Stimulated activated CD4-positive, alpha-beta T cell treated with anti-CD3 and anti-CD28 coated beads, Interleukin-12 subunit alpha, Interleukin-12 subunit beta, amount 100 ng/mL, for 24 hours (primary cell): ENCODE data around the gene ACAP2.
A peak's percentile ranks its signal among the peaks of the same experiment; 100 is the strongest.

Experiments
- DNase-seq, 2 experiments: peaks; one replicate each; pipeline ENCODE4 v3.0.0-alpha.2; 2020; ENCODE audit warnings: low read depth in 2 of 2

The ACAP2 gene

DNA sequence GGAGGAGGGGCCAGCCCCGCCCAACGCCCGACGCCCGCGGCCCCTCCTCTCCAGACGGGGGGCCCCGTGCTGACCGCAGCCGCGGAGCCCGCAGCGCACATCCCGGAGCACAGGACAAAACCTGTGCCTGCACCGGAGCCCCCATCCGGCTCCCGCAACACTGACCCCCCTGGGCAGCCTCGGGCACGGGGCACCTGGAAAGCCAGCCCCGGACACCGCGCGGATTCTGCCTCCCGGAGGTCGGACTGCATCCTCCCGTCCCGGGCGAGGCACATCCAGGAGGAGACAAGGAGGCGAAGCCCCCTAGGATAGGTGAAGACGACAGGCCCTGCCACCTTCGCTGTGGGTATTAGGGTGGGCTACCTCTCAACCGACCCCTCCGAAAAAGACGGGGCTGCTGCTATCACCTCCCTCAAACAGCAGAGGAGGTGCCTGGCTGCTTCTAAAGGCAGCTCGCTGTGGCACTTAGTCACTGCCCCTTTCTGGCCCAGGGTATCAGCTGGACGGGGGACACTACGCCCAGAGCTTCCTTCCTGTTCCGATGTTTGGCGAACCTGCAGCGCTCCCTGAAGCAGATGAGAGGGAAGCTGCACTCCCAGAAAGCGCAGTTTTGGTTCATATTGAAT, 182.4 kb downstream of the ACAP2 start:
- DNase-seq, result no peak

DNA sequence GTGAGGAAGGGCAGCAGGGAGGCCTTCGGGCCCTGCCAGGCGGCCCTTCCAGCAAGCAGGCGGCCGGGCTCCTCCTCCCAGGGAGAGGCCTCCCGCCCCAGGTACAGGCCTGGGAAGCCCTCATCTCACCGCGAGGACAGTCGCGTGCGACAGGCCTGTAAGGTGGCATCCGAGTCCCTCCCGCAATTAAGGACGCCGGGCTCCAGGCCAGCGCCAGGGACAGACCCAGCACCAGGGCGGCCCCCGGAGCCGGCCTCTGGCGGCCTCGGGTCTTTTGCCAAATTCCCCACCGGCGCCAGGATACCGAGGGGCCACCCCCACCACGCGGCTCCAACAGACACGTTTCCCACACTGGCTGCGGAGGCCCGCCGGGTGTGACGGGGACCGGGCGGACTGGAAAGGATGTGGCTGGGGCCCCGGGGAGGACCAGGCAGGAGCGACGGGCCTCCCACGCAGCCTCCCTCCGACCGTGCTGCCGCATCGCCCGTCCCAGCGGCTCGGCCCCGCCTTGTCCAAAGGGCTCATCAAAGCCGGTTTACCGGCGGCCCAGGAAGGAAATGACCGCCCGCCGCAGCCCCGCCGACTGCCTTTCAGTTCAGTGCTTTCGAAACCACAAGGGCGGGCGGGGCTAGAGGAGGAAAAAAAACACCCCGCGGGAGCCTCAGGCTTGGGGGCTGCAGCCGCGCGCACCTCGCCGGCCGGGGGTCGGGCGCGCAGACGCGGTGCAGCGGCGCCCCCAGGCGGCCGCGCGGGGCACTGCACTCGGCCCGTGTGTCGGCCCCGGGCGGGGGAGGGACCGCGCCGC, 183.1 kb downstream of the ACAP2 start:
- DNase-seq, result peak; percentile 64 to 82

DNA sequence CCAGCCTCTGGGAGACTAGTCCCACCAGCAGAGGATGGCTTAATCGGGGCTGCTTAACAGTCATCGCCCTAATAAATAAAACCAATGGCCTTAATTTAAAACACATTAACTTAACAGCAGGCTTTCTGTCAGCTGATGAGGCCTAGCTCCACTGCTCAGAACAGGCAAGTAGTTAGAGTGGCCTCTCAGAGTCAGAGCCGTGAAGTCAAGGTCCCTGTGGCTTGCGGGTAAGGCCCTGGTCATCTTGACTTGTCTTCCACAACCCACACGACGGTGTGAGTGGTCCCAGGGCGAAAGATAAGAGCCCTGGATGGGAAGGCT, 183.7 kb downstream of the ACAP2 start:
- DNase-seq, result no peak

DNA sequence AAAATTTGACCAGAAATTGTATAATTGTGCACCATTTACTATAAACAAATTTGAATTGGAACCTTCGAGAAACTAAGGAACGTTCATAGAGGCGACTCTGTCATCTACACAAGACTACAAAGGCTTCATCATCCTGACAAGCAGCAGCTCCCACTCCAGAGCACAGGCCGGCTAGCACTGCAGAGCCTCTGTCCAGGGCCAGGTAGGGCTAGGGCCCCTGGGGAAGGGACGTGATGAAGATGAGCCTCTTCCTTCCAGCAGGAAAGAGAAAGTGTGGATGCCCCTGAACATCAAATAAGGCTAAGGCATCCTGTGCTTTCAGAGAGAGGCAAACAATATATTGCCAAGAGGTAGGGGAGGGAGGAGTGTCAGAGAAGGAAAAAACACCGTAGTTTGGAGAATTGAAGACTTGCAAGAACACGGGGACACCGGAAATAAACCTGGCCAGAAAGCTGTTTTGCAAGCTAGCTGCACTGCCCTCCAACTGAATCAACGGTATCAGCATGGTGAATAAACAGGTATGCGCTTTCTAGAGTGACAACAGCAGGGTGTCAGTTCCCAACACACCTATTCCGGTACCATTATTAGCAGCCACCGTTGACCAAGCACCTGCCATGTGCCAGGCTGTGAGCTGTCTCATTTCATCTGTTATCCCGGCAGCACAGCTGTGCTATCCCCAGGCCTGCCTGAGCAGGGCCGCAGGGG, 184.2 kb downstream of the ACAP2 start:
- DNase-seq, result no peak

DNA sequence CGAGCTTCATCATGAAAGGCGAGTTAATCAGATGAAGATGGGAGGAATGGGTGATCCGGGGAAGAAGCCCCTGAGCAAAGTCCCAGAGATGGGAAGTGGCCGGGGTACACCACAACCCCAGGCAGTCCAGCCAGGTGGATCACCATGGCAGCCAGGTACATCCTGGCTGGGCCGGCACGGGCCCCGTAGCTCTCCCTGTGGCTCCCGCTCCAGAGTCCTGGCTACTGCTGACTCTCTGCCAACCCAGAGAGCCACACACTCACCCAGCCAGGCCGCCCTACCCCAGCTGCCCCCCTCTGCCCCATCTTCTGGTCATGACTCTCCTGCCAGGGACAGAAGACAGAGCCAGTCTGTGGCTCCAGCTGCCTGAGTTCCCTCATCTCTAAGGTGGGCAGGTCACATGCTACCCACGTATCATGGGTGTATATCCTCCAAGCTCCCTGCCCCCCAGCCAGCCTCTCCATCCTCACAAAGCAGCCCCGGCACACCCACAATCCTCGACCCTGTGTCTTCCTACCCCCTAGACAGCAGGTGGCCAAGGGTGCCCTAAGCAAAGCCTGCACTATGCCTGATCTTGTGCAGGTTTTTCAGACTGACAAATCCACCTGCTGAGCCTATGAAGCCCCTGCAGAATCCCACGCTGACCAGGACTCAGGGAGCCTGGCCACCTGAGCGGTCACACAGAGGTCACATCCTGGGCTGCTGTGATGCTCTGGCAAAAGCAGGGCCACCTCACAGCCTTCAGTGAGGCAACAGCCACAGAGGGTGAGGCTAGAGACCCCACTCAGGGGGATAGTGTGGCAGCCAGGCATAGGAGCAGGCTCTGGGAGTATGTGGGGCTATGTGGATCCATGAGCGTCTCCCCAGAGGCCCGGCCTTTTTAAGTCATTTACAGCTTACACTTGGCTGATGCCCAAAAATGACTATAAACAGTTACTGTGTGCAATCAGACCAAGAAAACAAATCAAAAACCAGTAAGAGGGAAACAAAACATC, 185.1 kb downstream of the ACAP2 start:
- DNase-seq, result no peak

DNA sequence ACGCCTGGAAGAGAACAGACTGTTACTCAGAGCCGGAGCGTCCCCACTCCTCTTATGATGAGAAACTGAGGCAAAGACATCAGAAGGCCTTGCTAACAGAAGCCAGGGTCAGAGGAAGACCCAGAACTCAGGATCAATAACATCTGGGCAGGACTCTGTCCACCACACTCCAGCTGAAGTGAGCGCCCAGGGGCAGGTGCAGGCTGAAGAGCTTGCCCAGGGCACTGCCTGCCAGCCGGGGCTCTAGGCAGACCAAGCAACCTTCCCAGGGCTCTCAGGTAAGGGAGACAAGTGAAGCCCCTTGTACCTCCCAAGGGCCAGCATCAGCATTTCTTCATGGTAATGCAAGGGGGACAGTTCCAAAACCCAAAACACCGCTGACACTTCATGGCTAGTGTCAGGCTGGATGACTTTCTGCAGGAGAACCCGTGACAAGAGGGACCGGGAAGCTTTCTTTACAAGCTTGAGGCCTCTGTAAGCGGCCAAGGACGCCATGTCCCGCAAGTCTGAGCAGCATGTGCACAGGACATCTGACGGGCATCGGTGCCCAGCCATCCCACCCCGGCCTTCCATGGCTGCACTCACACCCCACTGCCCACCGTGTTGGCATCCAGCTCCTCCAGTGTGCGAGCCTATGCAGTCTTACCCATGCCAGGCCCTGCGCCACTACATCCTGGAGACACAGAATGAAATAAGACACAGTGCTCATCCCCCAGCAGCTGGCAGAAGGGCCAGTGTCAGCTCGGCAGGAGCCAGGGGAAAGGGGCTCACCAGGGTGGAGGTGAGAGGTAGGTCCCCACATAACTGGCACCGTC, 186.0 kb downstream of the ACAP2 start:
- no peak for DNase-seq

DNA sequence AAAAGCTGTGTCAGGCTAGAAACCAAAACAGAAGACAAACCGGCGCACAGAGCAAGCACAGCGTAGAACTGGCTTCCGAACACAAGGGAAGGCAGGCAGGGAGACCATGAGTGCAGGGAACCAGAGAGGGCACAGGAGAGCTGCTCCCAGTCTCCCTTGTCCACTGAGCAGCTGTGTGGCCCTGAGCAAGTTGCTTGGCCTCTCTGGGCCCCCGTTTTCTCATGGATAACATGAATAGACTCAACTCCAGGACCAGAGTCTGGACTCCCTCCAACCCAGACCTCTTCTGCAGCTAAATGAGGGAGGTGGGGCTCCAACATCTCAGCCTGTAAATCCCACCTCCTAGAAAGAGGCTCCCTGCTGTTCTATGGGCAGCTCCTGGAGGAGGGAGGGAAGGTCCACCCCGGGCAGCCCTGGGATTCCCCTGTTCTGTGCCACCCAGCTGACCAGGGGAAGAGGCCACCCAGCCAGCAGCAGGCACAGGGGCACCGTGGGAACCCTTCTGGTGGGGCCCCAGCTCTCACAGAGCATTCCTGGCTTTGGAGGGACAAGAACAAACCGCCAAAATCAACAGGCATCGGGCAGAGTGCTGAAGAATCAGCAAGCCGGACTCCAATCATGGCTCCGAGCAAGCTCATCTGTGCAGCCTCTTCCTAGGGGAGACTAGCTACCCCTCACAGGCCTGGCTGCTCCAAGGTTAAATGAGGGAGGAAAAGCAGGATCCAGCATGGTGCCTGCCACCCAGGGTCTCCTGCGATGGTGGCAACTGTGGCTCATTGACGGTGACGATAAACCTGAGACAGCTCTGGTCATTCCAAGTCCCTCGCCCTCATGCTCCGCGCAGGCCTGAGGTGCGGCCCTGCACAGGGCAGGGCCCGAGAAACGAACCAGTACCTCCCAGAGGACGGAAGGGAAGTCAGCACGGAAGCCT, 187.0 kb downstream of the ACAP2 start:
- no peak for DNase-seq

DNA sequence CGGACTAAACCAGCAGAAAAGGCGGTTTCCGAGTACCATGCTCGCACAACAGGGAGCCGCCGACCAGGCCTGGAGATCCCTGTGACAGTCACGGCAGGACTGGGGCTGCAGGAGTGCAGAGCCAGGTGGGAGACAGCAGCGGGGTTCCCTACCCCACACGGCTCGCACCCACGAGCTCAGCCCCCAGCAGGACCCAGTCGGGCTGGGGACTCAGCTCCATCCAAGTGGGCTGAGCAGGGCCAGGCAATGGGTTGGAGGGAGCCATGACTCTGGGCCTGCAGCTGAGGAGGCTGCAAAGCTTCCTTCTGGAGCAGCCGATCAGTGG, 187.7 kb downstream of the ACAP2 start:
- no peak for DNase-seq

DNA sequence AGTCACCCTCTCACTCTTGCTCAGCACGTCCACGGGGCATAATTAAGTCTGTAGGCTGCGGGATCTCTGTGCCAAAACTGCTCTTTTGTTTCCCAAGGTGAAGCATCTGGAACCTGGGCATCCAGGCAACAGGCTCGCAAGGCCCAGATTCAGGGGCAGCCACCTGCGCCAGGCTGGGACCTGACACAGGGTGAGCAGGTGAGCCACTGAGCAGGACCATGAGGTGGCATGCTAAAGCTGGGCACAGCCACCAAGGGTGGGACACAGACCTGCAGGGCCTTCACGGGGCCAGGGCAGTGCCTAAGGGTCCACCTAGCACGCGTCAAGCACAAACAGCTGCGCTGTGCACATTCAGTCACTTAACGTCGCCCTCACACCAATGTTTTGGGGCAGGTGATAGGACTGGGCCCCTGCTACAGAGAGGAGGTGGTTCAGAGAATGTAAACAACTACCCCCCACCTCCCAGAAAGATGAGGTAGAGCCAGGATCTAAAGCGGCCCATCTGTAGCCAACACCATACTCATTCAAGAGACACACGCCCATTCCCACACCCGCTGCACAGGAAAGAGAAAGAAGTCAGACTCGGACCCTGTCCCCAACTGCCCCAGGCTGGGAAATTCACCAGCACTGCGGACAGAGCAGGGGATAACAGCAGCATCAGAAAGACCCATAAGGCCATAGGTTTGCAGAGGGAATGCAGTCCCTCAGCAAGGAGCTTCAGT, 188.2 kb downstream of the ACAP2 start:
- DNase-seq, result no peak

DNA sequence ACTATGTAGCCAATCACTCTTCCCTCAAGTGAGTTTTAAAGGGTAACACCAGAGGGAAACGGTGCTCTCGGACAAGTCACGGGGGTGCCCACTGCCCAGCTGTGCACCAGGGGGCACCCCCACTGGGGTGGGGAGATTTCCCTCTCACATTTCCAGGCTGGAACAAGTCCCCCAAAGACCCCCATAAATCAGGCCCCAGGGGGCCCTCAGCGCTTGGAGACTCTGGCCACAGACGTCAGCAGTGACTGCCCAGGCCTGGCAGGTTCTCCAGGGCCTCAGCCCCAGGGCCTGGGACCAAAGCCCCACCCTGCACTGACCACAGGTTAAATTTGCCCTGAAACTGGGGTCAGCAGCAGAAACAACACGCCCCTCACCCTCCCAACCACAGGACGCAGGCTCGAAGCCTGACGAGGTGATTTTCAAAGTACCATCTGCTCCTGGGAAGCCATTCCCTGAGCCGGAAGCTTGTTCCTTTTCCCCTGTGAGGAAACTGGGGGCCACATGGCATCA, 188.8 kb downstream of the ACAP2 start:
- DNase-seq, result no peak

DNA sequence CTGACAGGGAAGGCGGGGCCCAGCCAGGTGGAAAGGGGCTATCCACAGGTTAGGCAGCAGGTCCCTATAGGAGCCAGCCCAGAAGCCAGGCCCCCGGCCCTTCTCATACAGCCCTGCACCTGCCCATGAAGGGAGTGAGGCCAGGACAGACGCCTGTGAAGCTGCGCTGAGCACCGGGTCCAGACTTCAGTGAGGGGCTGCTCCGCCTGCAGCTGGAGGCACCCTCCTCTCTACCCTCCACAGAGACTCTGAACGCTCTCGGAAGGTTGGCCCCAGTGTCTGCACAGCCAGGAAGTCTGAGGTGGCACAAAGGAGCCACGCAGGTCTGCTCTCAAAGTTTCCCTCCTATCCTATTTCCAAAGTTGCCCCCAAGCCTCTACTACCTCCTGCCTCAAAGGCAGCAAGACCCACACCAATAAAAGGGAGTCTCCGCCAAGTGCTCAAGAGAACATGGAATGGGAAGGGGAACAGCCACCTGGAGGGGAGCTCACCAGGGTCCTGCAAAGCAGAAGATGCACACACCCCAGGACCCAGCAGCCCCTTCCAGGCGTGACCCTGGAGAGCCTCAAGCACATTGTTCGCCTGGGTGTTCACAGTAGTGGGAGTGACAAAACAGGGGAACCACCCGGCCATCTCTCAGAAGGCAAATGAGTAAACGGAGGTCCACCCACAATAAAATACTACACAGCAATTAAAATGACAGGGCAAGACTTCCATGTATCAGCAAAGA, 191.3 kb downstream of the ACAP2 start:
- DNase-seq, result no peak

DNA sequence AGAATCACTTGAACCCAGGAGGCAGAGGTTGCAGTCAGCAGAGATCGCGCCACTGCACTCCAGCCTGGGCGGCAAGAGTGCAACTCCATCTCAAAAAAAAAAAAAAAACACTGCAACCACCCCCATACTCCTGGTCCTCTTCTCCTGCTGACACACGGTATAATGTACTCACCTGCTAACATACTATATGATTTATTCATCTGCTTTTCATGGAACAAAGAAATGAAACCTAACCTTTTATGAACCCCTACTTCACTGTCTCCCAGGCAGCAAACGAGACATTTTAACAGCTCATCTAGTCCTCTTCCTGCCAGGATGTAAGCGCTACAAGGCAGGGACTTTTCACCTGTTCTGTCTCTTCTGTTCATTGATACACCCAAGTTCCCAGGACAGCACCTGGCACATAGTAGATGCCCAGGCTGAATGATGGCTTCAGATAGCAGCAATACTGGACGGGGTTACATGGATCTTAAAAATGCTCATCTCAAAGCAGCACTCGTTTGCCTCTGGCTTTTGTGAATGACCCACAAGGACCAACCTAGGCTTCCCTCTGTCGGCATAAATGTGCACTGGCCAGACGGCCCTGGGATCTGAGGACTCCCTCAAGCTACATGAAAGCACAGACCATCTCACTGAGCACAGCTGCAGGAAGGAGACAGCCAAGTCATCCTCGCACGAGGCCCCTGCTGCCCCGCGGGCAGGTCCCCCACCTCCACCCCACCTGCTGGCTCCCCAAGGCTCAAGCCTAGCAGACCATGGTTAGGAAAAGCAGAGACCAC, 192.2 kb downstream of the ACAP2 start:
- no peak for DNase-seq

DNA sequence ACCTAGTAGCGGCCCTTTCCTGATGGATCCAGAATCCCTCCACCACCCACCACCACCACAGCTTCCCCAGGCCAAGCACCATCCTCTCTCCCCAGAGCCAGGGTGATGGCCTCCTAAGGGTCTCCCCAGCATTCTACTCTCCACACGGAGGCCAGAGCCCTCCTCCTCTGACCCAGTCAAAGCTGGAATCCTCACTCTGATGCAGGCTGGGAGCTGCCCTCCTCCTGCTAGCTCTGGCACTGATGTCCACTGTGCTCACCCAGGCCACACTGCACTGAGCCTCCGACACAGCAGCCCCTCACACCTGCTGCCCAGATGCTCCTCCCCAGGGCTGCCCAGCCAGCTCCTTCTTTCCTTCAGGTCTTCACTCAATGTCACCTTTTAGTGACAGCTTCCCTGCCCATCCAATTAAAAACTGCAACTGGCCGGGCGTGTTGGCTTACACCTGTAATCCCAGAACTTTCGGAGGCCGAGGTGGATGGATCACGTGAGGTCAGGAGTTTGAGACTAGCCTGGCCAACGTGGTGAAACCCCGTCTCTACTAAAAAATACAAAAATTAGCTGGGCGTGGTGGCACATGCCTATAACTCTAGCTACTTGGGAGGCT, 192.9 kb downstream of the ACAP2 start:
- no peak for DNase-seq

DNA sequence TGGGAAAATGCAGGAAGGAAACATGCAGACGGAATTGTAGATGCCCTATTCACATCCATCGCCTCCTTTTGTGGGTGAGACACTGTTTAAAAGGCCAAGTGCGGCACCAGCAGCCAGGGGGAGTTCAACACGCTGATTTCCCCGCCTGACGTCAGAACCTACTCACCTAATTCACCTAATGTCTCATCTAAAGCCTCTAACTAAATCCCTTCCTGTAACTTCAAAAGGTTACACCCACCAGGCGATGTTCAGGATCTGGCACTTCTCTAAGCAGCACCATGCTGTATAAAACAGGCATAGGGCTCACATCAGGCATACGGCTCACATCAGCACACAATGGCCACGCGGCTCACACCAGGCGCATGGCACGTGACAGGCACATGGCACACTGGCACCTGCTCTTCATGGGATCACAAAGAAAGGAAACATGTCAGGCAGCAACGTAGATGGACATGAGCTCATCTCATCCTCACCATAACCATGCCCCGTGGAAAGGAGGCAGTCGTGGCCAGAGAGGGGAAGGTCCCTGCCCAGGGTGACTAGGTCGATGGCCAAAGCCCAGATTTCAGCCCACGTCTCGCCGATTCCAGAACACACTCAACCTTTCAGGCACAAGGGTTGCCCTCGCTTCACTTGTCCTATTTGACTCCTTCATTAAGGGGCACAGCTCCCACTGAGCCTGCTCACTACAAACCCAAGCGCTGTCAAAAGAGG, 193.6 kb downstream of the ACAP2 start:
- no peak for DNase-seq

DNA sequence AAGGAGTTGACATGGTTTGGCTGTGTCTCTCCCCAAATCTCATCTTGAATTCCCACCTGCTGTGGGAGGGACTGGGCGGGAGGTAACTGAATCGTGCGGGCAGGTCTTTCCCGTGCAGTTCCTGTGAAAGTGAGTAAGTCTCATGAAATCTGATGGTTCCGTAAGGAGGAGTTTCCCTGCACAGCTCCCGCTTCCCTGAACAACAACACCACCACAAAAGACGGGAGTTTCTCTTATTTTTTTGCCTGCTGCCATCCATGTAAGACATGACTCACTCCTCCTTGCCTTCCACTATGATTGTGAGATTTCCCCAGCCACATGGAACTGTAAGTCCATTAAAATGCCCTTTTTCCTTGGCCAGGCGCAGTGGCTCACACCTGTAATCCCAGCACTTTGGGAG, 194.5 kb downstream of the ACAP2 start:
- DNase-seq, result no peak

DNA sequence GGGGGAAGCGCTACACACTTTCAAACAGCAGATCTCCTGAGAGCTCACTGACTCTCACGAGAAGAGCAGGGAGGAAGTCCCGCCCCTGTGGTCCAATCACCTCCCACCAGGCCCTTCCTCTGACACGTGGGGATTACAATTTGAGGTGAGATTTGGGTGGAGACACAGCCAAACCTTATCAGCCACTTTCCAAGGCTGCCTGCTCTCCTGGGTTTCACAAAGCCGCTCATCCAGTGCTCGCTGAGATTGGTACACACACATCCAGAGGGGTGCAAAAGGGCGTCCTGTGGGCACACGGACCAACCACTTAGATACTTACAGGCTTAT, 195.0 kb downstream of the ACAP2 start:
- DNase-seq, result no peak
